ENCODE results near the gene ADI1.

The ADI1 gene

GRCh38 chr2:3482363-3482821 lies 36.9 kb downstream of the ADI1 start:
- Histone ChIP-seq H3K36me3 (ENCODE audit: insufficient read depth, low read length) (peaks cover 14% of the 10 kb centered on the region), H3F3A (ENCODE audit: insufficient read depth, low read length) (no peaks in the 10 kb centered on the region), H3K9me3 (ENCODE audit: low read length) (no peaks in the 10 kb centered on the region), H3K27me3 (ENCODE audit: insufficient read depth, low read length) (no peaks in the 10 kb centered on the region), H2AFZ (ENCODE audit: low read length) (no peak overlapping the region), H3K9me2 (ENCODE audit: low read depth, low read length) (no peaks in the 10 kb centered on the region), H3K79me2 (ENCODE audit: insufficient read depth, low read length) (no peaks in the 10 kb centered on the region), H3K4me3 (ENCODE audit: low read depth, low read length, poor library complexity, severe bottlenecking) (no peak overlapping the region), H4K20me1 (ENCODE audit: insufficient read depth, low read length) (no peaks in the 10 kb centered on the region), H3K4me2 (ENCODE audit: low read length) (no peak overlapping the region), H3K9ac (ENCODE audit: low read length) (no peak overlapping the region), H3K27ac (ENCODE audit: low read depth, low read length, poor library complexity, severe bottlenecking) (no peak overlapping the region), H3K4me1 (ENCODE audit: insufficient read depth, low read length, severe bottlenecking) (peaks cover 24% of the 10 kb centered on the region)
- TF ChIP-seq EZH2 (IDR thresholded peaks at IDR 0.05; ENCODE audit: borderline replicate concordance, low read length) = no peak
- no peak for TF ChIP-seq CTCF (IDR thresholded peaks at IDR 0.05; ENCODE audit: low read length)

- H3K4me2 ChIP-seq (ENCODE audit: low read length) = no peak overlapping the region
- no peaks in the 10 kb centered on the region for H3K27me3 ChIP-seq (ENCODE audit: insufficient read depth, low read length)
- peaks cover 14% of the 10 kb centered on the region for H3K36me3 ChIP-seq (ENCODE audit: insufficient read depth, low read length)
- no peak overlapping the region for H2AFZ ChIP-seq (ENCODE audit: low read length)
- H4K20me1 ChIP-seq (ENCODE audit: insufficient read depth, low read length) = no peaks in the 10 kb centered on the region
- H3K27ac ChIP-seq (ENCODE audit: low read depth, low read length, poor library complexity, severe bottlenecking) = no peak overlapping the region
- H3K4me3 ChIP-seq (ENCODE audit: low read depth, low read length, poor library complexity, severe bottlenecking) = no peak overlapping the region
- H3K9ac ChIP-seq (ENCODE audit: low read length) = no peak overlapping the region
- H3K9me2 ChIP-seq (ENCODE audit: low read depth, low read length) = no peaks in the 10 kb centered on the region
- TF ChIP-seq EZH2 (IDR thresholded peaks at IDR 0.05; ENCODE audit: borderline replicate concordance, low read length) (no peak), CTCF (IDR thresholded peaks at IDR 0.05; ENCODE audit: low read length) (no peak)
- H3K9me3 ChIP-seq (ENCODE audit: low read length) = no peaks in the 10 kb centered on the region
- H3K4me1 ChIP-seq (ENCODE audit: insufficient read depth, low read length, severe bottlenecking) = peaks cover 20% of the 10 kb centered on the region
- no peaks in the 10 kb centered on the region for H3F3A ChIP-seq (ENCODE audit: insufficient read depth, low read length)
- no peaks in the 10 kb centered on the region for H3K79me2 ChIP-seq (ENCODE audit: insufficient read depth, low read length)
Observed at GRCh38 chr2:3481736-3482362, 37.5 kb downstream of the ADI1 start.

GRCh38 chr2:3481011-3481400 lies 38.3 kb downstream of the ADI1 start:
- Histone ChIP-seq H3K4me1 (ENCODE audit: insufficient read depth, low read length, severe bottlenecking) (peaks cover 20% of the 10 kb centered on the region), H3K27ac (ENCODE audit: low read depth, low read length, poor library complexity, severe bottlenecking) (peak overlapping the region; percentile 92), H4K20me1 (ENCODE audit: insufficient read depth, low read length) (no peaks in the 10 kb centered on the region), H3F3A (ENCODE audit: insufficient read depth, low read length) (no peaks in the 10 kb centered on the region), H3K79me2 (ENCODE audit: insufficient read depth, low read length) (no peaks in the 10 kb centered on the region), H3K4me2 (ENCODE audit: low read length) (no peak overlapping the region), H2AFZ (ENCODE audit: low read length) (no peak overlapping the region), H3K4me3 (ENCODE audit: low read depth, low read length, poor library complexity, severe bottlenecking) (no peak overlapping the region), H3K36me3 (ENCODE audit: insufficient read depth, low read length) (peaks cover 14% of the 10 kb centered on the region), H3K27me3 (ENCODE audit: insufficient read depth, low read length) (no peaks in the 10 kb centered on the region), H3K9ac (ENCODE audit: low read length) (no peak overlapping the region), H3K9me2 (ENCODE audit: low read depth, low read length) (no peaks in the 10 kb centered on the region), H3K9me3 (ENCODE audit: low read length) (no peaks in the 10 kb centered on the region)
- TF ChIP-seq CTCF (IDR thresholded peaks at IDR 0.05; ENCODE audit: low read length) = no peak
- TF ChIP-seq EZH2 (IDR thresholded peaks at IDR 0.05; ENCODE audit: borderline replicate concordance, low read length) = no peak
